Measurements from ENCODE around the gene CAPN13.

Gene CAPN13

DNA sequence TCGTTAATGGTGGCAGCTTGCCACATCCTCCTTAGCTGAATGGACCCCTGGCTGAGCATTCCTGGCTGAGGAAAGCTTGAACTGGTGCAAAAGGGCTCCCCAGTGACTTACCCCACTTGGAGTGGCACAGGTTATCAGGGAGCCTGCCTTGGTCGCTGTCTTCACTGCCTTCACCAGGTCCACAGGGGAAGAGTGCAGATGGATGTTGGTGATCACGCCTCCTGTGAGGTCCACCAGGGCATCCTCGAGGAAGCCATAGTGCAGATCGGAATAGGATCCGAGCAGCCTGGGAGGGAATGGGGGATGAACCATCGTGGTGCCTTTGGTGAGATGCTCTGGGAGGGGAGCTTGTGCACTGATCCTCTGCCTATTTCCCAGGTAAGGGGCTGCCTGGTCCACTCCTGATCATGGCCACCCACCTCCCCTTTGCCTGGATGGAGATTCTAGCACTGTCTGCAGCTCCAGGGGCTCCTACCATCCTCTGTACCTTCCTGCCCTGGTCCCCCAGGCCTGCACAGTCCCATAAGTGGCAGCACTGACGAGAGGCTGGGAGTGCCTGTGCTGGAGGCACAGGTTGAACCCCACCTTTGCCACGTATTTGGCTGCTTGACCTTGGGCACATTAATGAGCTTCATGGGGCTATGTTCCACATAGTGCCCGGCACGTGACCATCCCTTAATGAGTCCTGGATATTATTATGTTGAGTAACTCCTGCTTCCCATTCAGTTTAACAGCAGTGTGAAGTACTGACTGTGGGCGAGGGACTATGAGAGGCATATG, 43.0 kb downstream of the CAPN13 start:
- DNase-seq (ENCODE audit: low read depth): no peak

DNA sequence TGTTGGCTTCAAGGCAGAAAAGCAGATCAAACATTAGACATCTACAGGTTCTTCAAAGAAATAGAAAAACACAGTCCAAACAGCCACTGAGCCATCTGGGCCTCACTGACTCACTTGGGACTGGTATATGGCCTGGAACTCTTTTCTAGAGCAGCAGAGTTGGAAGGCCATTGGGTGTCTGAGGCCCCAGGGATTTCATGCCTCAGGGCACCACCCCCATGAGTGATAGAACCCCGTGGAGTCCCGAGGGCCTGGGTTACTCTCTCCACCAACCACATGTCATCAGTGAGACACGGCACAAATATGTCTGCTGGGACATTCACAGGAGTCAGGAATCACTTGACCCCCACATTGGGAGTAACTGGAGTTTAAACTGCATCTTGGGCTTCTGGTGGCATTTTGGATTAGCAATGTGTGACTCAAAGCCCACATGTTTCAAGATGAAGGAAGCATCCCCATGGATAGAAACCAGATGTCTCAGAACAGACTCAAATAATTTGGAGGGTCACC, 44.0 kb downstream of the CAPN13 start:
- no peak for DNase-seq (ENCODE audit: low read depth)

DNA sequence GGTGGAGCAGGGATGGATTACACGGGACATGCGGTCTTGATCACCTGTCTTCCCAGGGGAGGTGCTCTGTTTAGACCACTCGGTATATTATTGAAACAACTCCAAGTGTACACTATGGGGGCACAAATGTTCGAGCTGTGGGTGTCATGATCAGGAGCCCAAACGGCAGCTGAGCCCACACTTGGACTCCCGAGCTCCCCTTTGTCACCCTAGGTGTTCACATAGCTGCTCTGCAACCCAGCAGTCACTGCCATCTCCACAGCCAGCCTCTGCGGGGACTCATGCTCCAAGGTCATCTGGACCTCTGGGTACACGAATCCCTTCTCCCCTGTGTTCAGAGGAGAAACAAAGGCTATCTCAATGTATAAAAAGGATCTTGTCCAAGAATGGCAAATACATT, 46.0 kb downstream of the CAPN13 start:
- no peak for DNase-seq (ENCODE audit: low read depth)

DNA sequence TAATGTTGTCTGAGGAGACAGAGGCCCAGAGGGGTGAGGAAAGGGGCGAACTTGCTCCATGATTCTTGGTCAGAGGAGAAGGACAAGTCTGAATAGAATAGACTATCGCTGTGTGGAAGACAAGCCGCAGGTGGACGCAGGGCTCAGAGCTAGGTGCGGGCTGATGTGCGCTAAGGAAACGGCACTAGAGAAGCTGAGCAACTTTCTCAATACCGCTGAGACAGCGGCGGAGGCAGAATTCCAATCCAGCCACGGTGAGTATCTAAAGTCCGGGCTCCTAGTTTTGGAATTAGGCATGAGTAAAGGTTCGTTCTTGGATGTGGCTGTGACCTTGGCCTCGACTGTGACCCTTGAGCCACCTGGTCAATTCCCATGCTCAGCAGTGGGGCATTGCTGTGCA, 47.8 kb downstream of the CAPN13 start:
- no peak for DNase-seq (ENCODE audit: low read depth)

DNA sequence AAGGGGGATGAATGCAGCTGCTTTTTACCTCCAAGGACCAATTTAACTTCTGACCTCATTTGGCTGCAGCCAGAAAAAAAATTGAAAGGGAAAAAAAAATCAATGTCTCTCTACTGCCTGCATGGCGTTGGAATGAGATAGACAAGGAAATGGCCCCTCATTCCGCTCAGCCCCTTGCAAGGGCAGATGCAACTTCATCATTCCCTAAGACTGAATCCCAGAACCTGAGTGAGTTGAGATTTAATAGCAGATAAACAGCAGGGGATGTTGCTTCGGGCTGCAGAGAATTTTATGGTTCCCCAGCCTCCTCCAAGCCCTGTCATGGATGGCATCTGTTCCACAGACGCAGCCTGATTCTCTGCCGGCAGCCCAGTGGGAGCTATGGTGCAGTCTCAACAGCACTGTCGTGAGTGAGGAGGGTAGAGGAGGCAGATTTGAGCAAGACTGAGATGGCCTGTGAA, 49.0 kb downstream of the CAPN13 start:
- DNase-seq (ENCODE audit: low read depth): no peak

DNA sequence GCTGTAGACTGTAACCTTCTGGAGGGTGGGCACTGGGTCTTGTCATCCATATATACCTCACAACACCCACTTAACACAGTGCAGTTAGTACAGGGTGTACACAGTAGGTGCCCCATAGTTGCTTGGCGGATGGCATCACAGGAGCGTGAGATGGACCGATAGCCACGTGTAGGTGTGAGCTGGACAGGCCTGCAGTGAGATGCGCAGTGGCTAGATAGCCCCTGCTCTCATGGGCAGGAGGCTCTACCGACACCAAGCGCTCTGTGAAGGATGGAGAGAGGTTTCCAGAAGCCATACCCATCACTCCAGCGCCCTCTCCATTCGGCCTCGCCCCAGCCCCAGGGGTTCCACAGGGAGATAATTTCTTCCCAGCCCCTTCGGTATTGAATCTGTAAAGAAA, 49.5 kb downstream of the CAPN13 start:
- no peak for DNase-seq (ENCODE audit: low read depth)

DNA sequence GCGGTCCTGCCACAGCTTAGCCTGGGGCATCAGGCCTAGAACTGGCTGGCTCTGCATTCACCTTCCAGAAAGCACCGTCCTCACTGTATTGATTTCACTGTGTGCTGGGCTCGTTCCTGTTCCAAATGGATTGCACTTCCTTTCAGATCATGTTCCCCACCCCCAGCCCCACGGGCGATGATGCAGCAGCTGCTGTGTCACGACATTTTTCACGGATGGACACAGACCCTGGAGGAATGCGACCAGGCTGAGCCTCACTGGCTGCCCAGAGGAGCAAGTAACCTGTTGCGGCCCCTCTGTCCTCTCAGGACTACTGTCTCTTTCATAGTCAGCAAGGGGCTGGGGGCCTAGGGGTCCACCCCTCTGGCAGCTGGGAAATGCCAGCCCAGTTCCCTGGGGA, 50.3 kb downstream of the CAPN13 start:
- no peak for DNase-seq (ENCODE audit: low read depth)

DNA sequence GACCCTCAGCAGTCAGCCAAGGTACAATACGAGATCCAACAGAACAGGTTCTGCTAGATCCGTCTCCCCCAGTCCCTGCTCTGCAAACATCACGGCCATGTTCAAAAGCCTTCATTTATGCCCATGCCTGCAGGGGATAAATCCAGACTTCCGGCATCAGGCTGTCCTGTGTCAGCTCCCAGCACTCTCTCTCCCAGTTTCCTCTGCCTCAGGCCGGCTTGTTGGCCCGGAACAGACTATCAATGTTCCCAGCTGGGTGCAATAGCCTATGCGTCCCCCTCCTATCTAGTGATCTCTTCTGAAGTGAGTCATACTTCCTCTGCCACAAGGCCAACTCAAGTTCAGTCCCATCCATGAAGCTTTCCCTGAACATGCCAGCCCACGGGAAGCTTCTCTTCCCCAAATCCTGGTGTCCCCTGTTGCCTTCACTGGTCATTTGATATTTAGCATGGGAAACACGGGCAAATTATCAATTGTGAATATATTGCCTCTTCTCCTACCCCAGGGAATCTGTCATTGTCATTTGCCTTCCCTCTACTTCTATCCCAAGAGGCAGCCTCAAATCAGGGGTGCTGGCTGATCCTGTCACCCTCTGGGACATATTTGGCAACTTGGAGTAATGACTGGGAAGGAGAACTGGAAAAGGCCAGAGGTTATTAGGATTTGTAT, 51.1 kb downstream of the CAPN13 start:
- peak; percentile 4 for DNase-seq (ENCODE audit: low read depth)

DNA sequence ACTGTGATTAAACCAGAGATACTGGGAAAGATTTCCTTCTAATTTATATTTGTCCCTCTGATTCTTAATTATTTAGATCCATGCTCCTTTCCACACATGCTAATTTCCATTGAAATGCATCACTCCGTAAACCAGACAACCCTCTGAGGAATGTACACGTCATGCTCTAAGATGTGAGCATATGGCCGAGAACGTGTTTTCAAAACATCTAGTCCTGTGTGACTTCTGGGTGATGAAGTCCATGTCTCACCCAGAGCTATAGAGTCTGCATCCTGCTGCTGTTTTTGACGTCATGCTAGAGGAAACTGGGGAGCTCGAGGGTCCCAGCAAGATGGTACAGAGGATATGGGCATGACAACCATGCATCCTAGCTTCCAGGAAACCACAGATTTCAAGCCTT, 53.6 kb downstream of the CAPN13 start:
- DNase-seq (ENCODE audit: low read depth): no peak

DNA sequence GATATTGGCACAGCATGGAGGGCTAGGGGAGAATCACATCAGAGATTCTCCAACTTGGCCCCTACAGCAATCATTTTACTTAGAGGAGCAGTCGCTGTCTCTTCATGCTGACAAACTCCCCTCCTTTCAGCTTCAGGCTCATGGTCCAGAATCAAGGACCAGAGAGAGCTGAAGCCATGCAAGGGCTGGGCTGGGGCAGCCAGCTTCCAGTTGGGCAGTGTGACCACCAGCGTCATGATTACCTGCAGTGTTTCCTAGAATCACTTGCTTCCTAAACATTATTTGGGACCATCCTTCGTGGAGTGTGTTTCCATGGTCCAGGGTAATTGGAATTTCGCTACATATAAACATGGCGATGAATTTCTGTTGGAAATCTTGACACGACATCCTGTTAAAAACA, 54.4 kb downstream of the CAPN13 start:
- DNase-seq (ENCODE audit: low read depth): no peak

DNA sequence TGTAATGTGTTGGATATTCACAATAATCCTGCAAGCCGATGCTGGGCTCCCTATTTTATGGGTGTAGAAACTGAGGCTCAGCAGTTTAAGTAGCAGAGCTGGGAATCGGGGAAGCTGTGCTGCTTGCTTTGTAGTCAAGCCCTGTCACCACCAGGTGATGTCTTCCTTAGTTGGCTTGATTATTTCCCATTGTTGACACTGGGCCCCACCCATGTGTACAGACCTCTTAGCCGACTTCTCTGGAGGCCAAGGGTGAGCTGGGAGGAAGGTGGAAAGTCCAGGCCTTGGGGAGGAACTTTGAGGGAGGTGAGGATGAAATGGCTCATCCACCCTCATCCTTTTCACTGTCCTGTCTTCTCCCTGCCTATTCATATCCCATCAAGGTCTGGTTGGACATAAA, 60.0 kb downstream of the CAPN13 start:
- DNase-seq (ENCODE audit: low read depth): no peak

DNA sequence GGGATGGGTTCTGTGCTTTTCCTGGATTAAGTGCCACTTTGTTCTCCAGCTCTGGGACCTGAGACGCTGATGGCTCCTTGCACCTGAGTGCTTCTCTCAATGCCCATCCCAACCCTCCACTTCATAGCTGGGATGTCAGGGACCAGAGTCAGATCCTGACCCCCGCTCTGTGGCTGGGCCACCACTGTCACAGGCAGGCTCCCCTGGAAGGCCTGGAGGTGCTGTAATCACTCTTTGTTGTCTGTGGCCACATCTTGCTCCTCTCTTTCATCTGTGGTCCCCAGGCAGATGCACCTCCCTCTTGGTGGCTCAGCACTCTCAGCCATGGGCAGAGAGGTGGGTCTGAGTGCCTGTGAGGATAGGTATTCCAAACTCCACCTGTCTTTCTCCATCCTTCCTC, 62.4 kb downstream of the CAPN13 start:
- no peak for DNase-seq (ENCODE audit: low read depth)

DNA sequence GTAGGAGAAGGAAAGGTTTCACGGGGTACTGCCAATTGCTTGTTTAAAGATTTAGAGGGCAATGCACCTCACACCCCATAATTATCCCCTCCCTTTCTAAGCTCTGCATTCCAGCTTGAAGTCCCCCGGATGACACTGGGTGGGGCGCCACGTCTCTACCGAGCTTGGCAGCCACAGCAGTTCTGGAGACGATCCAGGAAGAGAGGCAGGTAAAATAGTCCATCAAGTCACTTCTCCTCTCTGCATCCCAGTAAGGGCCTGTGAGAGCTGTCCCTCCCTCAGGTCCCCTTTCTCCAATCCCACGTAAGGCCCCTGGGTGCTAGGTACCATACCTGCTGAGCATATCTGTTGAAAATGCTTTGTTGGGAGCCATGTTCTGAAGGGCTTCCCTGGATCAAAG, 65.7 kb downstream of the CAPN13 start:
- no peak for DNase-seq (ENCODE audit: low read depth)

DNA sequence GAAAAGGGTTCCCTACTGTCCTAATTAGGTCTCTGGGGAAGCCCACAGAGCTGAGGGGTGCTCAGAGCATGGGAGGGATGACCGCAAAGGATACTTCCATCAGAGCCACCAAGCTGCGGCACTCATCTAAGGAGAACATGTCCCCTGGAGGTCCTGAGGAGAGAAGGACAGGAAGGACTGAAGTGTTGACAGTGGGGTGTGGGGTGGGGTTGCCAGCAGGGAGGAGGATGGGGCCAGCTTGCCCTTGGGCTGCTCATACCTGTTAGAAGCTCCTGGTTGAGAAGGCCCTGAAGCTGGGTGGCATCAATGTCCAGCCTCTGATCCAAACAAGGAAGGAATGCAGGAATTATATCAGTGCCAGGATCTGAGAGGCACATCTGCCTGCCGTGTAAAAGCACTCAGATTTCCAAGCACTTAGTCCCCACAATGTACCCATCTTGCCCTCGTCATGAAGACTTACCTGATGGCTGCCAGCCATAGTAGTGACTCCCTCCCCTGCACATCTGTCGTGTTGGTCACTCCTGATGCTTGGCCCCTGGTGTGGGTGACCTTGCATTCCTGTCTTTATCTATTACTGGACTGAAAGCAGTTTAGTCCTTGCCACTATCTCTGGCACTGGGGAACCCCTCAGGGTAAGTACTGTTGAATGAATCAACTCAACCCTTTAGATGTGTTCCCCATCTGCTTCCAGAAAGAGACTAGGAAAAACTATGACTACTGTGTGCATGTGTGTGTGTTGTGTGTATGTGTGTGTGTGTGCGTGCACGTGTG, 68.9 kb downstream of the CAPN13 start:
- no peak for DNase-seq (ENCODE audit: low read depth)

DNA sequence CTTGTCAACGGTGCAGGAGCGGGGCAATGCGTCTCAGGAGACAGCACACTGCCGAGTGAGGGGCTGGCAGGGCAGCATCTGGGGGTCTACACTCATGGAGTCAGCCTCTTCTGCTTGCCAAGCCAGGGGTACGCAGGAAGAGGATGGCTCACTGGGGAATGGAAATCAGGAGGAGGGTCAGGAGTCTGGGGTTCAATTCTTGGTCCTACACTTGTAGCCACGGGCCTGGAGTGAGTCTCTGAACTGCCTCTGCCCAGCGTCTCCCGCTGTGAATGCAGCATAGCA, 70.0 kb downstream of the CAPN13 start:
- DNase-seq (ENCODE audit: low read depth): no peak

DNA sequence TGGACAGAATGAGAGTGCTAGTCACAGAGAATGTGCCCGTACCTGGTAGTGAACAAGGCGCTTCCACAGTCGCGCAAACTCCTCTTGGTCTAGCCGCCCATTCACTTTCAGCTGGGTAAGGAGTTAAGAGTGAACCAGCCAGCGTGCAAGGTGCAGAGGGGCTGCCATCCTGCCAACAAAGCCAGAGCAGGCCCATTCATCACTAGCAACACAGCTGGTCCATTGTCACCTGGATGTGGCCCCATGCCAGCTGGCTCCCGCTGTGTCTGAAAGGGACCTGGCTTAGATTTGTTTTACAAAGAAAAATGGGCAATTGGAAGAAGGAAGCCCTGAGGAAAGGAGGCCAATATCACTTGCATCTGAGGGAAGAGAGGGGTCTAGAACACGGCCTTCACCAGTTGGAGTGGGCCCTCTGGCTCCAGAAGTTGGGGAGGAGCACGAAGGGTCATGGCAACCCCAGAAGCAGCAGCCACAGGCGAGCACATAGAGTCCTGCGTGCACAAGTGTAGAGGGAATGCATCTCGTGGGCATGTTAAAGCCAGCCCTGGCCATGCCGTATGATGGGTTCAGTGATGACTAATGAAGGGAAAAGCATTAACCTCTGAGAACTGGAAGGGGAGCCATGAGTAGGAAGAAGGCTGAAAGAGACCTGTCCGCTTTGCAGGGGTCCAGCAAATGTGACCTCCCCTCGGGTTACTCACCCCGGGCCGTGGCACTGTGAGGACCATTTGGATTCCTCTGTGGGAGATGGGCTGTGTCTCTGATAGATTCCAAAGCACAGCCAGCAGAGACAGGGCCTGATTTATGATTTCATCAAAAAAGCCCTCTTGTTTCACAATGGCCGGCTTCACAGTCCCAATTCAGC, 70.6 kb downstream of the CAPN13 start:
- DNase-seq (ENCODE audit: low read depth): no peak

DNA sequence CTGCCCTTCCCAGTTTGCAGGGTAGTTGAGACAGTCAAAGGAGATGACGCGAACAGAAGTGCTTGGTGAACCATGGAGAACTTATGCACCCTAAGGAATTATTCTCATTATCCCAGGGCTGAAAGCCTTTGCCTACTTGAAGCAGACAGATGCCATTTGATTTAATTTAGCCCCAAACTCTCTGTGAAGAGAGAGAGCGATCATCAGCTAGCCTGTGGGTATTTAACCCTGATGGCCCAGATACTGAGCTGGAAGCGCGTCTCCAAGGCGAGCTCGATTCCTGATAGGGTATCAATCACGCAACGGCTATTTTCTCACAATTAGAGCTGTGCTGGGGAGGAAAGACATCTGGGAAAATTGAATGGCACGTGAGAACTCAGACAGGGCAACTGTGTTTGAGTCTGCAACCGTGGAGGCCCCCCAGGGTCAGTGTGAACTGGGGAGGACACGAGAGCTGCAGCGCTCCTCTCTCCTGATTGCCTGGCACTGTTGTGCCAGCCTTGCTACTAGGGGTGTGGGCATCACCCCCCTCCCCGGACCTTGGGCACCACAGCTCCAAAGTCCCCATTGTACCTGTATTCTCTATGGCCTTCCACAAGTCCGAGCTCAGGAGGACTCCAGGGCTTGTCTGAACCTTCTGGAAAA, 73.2 kb downstream of the CAPN13 start:
- DNase-seq (ENCODE audit: low read depth): no peak

DNA sequence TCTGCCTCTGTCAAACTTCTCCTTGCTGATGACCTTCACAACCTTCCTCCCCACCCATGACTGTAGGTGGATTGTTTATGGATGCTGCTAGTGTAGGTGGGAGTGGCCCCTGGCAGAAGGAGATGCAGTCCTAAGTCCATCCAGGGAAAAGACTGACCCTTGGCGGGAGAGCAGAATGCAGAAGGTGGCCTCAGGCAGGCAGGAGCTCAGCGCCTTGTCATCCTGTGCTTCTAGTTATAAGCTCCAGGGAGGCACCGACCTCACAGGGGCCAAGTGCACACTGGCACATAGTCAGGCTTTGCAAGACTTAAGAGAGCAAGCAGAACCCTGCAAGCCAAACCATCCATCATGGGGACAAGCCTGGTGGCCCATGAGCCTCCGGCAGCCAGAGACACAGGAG, 74.4 kb downstream of the CAPN13 start:
- no peak for DNase-seq (ENCODE audit: low read depth)

DNA sequence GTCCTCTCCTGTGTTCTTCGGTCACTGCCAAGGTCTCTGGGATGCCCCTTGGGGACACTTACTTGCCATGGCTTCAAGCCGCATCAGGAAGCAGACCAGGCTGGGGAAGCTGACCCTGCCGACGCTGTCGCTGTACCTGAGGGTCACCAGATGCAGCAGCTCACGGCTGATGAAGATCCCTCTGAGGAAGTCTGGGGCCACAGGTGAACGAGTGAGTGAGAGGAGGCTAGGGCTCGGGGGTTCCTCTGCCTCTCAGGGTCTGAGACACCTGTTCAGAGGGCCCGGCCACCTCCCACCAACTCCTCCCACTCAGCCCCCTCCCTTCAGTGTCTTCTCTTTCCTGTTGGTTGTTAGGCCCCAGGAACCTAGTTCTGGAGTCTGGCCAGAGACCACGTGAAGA, 74.9 kb downstream of the CAPN13 start:
- no peak for DNase-seq (ENCODE audit: low read depth)

DNA sequence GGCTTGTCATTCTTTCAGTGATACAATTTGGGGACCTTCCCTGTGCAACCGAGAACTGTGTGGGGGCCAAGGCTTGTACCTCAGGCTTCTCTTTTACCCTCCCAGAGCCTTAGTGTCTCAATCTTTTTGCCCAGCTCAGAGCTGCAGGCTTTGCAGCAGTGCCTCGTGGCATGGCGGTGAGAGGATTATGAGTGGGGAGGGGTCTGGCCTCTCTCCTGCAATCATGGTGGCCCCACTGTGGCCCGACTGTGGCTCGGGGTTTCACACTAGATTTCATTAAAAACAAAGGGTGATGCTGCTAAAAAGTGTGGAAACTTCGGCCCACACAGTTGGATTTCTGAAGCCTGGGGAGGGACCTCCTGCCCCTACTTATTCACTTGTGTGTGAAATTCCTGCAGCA, 75.5 kb downstream of the CAPN13 start:
- DNase-seq (ENCODE audit: low read depth): no peak

Data from iris pigment epithelial cell (primary cell).